Muscle layer of duodenum (tissue), 2 donors: ENCODE measurements around the gene DGKI.
"Not testable (repeated sequence)": the region's sequence is repeated elsewhere in the genome, so short reads cannot be mapped to it uniquely, and the experiment has no call there.

ENCODE experiments used
- H3K27ac ChIP-seq: one replicate; pipeline ENCODE4 v1.7.0; 2013; ENCODE audit warnings: mild to moderate bottlenecking, low read length
- H3K27me3 ChIP-seq: one replicate; pipeline ENCODE4 v1.7.0; 2013; ENCODE audit warnings: low read depth, mild to moderate bottlenecking, control low read depth, low read length
- H3K36me3 ChIP-seq, 2 donors: one replicate each; pipeline ENCODE4 v1.7.0; 2013; ENCODE audit warnings: low read length in 2 of 2, control low read depth in 1 of 2, mild to moderate bottlenecking in 1 of 2; ENCODE audit not compliant: insufficient read depth in 2 of 2, control insufficient read depth in 1 of 2
- H3K4me1 ChIP-seq, 2 donors: one replicate each; pipeline ENCODE4 v1.7.0; 2013; ENCODE audit warnings: low read length in 2 of 2, mild to moderate bottlenecking in 2 of 2, control low read depth in 1 of 2, moderate library complexity in 1 of 2; ENCODE audit not compliant: insufficient read depth in 2 of 2, control insufficient read depth in 1 of 2
- H3K4me3 ChIP-seq, 2 donors: one replicate each; pipeline ENCODE4 v1.7.0; 2013; ENCODE audit warnings: low read length in 2 of 2, low read depth in 1 of 2, mild to moderate bottlenecking in 1 of 2
- H3K9me3 ChIP-seq, 2 donors: one replicate each; pipeline ENCODE4 v1.7.0; 2013; ENCODE audit warnings: low read length in 2 of 2, control low read depth in 1 of 2, mild to moderate bottlenecking in 1 of 2; ENCODE audit not compliant: control insufficient read depth in 1 of 2
- donor health status: healthy.

The DGKI gene

DNA sequence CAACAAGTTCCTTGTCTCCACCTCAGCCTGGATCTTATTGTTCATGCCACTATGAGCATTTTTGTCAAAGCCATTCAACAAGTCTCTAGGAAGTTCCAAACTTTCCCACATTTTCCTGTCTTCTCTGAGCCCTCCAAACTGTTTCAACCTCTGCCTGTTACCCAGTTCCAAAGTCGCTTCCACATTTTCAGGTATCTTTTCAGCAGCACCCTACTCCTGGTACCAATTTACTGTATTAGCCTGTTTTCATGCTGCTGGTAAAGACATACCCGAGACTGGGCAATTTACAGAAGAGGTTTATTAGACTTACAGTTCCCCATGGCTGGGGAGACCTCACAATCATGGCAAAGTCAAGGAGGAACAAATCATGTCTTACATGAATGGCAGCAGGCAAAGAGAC is 13.8 kb downstream of the DGKI start:
- not testable (repeated sequence) for H3K36me3 ChIP-seq, H3K4me3 ChIP-seq, H3K9me3 ChIP-seq, H3K27ac ChIP-seq, H3K4me1 ChIP-seq, H3K27me3 ChIP-seq

DNA sequence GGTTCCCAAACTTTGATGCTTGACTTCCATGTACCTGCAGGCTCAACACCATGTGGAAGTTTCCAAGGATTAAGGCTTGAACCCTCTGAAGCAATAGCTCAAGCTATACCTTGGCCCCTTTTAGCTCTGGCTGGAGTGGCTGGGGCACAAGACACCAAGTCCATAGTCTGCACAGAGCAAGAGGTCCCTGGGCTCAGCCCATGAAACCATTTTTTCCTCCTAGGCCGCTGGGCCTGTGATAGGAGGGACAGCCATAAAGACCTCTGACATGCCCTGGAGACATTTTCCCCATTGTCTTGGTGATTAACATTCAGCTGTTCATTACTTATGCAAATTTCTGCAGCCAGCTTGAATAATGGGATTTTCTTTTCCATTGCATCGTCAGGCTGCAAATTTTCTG is 14.4 kb downstream of the DGKI start:
- H3K27ac ChIP-seq = no peak overlapping the region
- H3K4me1 ChIP-seq = peaks cover 0 to 4% of the 10 kb centered on the region in 2 donors
- H3K36me3 ChIP-seq = no peaks in the 10 kb centered on the region
- H3K4me3 ChIP-seq = no peak overlapping the region
- peaks cover 0 to 9% of the 10 kb centered on the region in 2 donors for H3K9me3 ChIP-seq
- H3K27me3 ChIP-seq = no peaks in the 10 kb centered on the region

DNA sequence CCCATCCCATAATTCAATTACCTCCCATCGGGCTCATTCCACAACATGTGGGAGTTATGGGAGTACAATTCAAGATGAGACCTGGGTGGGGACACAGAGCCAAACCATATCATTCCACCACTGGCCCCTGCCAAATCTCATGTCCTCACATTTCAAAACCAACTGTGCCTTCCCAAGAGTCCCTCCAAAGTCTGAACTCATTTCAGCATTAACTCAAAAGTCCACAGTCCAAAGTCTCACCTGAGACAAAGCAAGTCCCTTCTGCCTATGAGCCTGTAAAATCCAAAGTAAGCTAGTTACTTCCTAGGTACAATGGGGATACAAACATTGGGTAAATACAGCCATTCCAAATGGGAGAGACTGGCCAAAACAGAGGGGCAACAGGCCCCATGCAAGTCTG is 15.2 kb downstream of the DGKI start:
- not testable (repeated sequence) for H3K27ac ChIP-seq, H3K4me3 ChIP-seq, H3K36me3 ChIP-seq, H3K27me3 ChIP-seq, H3K4me1 ChIP-seq, H3K9me3 ChIP-seq

DNA sequence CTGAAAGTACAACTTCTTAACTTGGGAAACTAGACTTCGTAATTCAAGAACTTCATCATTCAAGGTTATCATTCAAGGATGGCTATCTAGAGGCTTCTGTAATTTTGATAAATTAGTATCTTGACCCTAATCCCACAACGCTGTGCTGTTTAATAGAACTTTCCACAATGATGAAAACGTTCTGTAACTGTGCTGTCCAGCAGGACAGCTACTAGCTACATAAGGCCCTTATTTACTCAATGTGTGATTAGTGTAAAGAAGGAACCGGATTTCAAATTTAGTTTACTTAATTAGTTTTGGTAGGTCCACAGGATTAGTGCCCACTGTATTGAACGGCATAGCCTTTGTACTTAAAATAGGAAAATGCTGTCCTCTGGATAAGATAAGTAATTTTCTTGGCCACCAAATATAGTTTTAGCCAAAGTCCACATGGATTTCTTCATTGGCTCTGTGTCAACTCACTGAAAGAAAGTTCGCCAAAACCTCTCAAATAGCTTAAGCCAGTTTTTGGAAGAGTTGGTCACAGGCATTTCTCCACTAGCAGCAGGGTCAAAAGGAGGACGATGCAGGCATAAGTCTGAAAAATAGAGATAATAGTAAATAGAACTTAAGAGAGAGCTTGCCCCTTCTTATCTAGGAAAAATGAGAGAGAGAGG is 17.3 kb downstream of the DGKI start:
- H3K4me3 ChIP-seq = no peak overlapping the region
- no peak overlapping the region for H3K27ac ChIP-seq
- H3K9me3 ChIP-seq = peaks cover 0 to 9% of the 10 kb centered on the region in 2 donors

DNA sequence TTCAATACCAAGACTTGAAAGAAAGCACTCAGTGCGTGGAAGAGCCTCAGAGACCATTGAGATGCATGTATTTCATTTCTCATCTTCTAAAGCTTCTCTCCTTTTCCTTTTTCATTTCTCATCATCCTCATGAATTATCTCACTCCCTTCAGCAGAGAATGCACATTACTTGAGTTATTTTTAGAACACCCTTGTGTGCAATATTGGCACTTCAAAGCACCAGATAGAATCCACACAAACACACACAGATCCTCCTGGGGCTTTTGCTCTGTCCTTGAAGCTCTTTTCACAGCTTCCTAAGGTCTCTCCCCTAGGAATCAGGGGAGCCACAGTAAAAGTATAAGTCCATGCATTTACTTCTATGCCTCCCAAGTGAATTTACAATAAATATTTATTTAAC is 18.3 kb downstream of the DGKI start:
- no peaks in the 10 kb centered on the region for H3K27me3 ChIP-seq
- H3K27ac ChIP-seq = no peak overlapping the region
- H3K4me1 ChIP-seq = peaks cover 0 to 4% of the 10 kb centered on the region in 2 donors
- no peaks in the 10 kb centered on the region for H3K36me3 ChIP-seq
- H3K9me3 ChIP-seq = peaks cover 0 to 6% of the 10 kb centered on the region in 2 donors
- H3K4me3 ChIP-seq = no peak overlapping the region

More for the DNA sequence above, 17.3 kb downstream of the DGKI start:
- Histone ChIP-seq H3K36me3 (no peaks in the 10 kb centered on the region), H3K4me1 (peaks cover 0 to 4% of the 10 kb centered on the region in 2 donors), H3K27me3 (no peaks in the 10 kb centered on the region)

DNA sequence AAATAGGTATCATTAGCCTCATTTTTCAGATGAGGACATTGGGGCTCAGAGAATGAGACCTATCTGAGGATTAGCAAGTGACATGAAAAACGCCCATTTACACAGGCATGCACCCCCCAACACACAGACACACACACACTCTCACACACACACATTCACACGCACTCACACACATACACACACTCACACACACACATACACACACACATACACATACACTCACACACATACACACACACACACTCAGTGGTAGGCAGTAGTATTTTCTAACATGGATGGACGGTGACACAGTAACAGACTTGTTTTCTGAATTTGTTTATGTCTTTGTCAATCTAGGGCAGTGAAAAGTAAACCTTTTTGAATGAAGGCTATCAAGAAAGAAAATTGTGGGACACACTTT is 21.3 kb downstream of the DGKI start:
- Histone ChIP-seq H3K27ac (no peak overlapping the region), H3K9me3 (no peaks in the 10 kb centered on the region), H3K4me1 (peaks cover 0 to 10% of the 10 kb centered on the region in 2 donors), H3K27me3 (no peaks in the 10 kb centered on the region), H3K36me3 (no peaks in the 10 kb centered on the region), H3K4me3 (no peak overlapping the region)

DNA sequence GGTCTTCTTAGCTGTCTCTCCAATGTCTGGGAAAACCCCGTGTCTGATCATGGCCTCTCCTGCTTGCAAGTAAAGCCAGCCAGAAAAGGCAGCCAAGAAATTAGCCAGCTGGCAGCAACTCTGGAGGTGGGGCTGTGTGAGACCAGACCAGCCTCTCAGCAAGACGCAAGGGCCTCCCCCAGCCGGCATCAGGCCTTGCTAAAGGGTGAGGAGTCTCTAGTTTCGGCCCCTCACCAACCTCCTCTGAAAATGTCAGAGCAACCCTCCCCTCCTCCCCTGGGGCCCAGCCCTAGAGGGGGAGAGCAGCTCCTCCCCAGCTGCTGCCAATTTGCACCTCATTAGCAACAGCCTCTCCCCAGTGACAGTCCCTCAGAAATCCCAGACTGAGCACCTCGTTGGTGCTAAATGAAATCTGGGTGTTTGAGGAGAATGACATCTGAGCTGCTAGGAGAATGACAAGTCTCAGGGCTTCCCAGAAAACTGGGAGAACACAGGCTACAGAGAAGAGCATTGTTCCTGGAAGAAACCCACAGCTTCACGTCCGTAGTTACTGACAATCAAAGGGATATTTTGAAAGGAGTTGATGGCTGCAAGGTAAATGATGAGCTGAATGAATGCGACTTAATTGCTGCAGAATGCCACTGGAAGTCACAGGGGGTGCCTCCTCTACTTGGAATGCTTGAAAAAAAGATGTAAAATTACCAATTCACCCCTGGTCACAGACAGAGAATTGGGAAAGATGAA is 25.9 kb downstream of the DGKI start:
- Histone ChIP-seq H3K4me3 (no peak overlapping the region), H3K4me1 (peaks cover 0 to 9% of the 10 kb centered on the region in 2 donors), H3K27ac (no peak overlapping the region), H3K9me3 (no peaks in the 10 kb centered on the region), H3K27me3 (no peaks in the 10 kb centered on the region), H3K36me3 (no peaks in the 10 kb centered on the region)

DNA sequence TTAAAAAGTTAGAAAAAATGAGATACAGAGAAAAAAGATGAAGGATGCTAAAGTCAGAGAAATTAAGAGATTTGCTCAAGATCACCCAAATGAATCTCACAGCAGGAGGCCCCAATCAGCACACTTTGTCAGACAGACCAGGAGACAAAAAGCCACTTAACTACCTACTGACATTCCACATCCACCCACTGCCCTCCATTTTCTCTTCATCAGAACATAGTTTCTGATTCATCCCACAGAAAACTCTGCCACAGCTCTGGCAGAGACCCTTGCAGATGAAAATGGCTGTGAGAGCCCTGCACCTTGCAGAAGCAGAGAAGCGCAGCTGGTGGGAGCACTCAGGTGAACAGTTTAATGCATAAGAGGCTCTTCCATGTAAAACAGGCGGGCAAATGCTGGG is 26.6 kb downstream of the DGKI start:
- no peak overlapping the region for H3K4me3 ChIP-seq
- H3K9me3 ChIP-seq = no peaks in the 10 kb centered on the region
- peaks cover 0 to 9% of the 10 kb centered on the region in 2 donors for H3K4me1 ChIP-seq
- no peaks in the 10 kb centered on the region for H3K36me3 ChIP-seq
- no peaks in the 10 kb centered on the region for H3K27me3 ChIP-seq
- H3K27ac ChIP-seq = no peak overlapping the region

DNA sequence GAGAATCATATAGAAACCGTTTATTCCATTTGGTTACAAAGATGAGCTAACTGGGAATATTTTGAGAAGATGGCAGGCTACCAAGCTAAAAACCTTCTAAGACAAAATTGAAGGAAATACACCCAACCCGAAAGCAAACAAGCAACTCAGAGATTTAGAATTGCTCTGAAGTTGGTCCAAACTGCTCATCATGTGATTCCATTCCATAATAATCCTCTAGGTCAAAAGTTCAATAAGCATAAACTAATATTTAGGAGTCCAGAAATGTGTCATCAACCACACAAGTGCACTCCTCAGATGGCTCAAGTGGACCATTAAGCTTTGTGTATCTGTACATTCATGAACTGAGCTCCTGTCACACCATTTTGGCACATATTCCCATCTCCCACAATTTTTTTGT is 28.7 kb downstream of the DGKI start:
- H3K36me3 ChIP-seq = no peaks in the 10 kb centered on the region
- no peak overlapping the region for H3K4me3 ChIP-seq
- no peaks in the 10 kb centered on the region for H3K9me3 ChIP-seq
- no peaks in the 10 kb centered on the region for H3K27me3 ChIP-seq
- peaks cover 0 to 9% of the 10 kb centered on the region in 2 donors for H3K4me1 ChIP-seq
- no peak overlapping the region for H3K27ac ChIP-seq

DNA sequence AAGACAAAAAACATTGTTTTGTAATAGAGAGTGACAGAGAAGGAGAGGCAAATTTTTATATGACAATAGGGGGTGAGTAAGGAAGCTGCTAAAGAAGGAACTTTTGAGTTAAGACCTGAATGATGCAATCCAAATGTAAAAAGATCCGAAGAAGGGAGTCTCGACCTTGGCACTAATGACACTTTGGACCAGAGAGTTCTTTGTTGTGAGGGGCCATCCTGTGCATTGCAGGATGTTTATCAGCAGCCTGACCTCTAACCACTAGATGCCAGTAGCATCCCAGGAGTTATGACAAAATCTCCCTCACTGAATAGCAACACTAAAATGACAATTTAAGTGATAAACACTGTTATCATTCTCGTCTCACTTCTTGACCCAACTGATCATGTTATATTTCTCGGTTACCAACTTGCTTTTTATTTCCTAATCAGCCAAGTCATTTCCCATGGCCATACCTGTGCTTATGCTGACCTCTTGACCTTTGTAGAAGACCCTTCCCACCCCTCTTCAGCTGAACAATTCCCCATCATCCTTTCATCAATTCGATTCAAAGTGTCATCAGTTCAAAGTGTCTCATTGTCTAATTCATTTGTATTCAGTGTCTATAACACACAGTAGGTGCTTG is 30.0 kb downstream of the DGKI start:
- Histone ChIP-seq H3K36me3 (no peaks in the 10 kb centered on the region), H3K4me3 (no peak overlapping the region), H3K4me1 (peaks cover 0 to 9% of the 10 kb centered on the region in 2 donors), H3K27me3 (no peaks in the 10 kb centered on the region), H3K9me3 (no peaks in the 10 kb centered on the region), H3K27ac (no peak overlapping the region)

DNA sequence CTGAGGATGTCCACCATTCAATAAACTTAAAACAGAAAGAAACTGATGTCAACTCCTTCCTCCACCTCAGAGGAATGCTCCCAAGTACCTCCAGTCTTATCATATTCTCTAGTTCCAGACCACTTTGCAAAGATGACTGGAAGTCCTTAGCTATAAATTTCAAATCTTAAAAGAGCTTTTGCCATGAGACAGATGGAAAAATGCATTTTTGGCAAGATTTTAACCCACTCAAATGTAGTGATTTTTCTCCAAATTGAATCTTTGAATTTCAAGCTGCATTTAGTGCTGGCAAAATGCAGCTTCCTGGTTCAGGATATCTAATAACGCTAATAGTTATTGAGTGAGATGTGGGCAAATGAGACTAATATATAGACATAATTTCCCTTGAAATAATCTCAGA is 33.2 kb downstream of the DGKI start:
- Histone ChIP-seq H3K9me3 (no peaks in the 10 kb centered on the region), H3K27ac (no peak overlapping the region), H3K4me1 (no peaks in the 10 kb centered on the region), H3K36me3 (no peaks in the 10 kb centered on the region), H3K4me3 (no peak overlapping the region), H3K27me3 (no peaks in the 10 kb centered on the region)
